ENCODE data around the gene UVRAG.
"Not testable (repeated sequence)": the region's sequence is repeated elsewhere in the genome, so short reads cannot be mapped to it uniquely, and the experiment has no call there.

UVRAG gene

GRCh38 chr11:75874684-75875341 is 59.8 kb downstream of the UVRAG start:
- no peak for DNase-seq (ENCODE audit: low read depth, low spot score)

GRCh38 chr11:75877327-75877726 is 62.3 kb downstream of the UVRAG start:
- DNase-seq (ENCODE audit: low read depth, low spot score): not testable (repeated sequence)

- not testable (repeated sequence) for DNase-seq (ENCODE audit: low read depth, low spot score)
Measured at GRCh38 chr11:75877931-75878330, 62.9 kb downstream of the UVRAG start.

DNA sequence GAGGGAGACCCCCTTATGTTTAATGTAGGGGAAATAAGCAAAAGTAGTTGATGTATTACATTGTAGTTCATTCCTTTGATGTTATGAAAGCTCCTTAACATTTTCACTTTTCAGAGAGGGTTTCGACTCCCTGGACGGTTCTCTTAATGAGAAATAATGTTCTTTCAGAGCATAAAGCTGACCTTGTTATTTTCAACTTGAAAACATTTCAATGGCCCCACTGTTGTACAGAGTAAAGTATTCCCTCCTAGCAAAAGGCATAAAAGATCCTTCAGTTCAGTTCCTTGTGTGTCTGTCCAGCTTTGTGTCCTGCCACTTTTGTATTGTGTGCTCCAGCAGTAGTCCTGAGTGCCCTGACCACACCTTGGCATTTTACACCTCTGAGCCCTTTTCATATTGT is 63.9 kb downstream of the UVRAG start:
- DNase-seq (ENCODE audit: low read depth, low spot score): no peak

DNA sequence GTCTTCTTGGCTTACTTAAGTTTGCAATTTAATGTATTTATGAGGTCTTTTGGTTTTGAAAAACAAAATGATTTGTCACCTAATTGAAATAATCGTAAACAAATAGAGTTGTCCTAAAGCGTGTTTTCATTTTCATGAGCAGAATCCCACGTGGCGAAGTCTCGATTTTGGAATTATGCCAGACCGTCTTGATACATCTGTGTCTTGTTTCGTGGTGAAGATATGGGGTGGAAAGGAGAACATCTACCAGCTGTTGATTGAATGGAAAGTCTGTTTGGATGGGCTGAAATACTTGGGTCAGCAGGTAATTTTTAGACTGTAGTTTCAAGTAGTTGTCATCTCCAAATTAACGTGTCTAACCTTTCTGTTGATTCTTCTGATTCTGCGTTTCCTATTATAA is 64.7 kb downstream of the UVRAG start:
- DNase-seq (ENCODE audit: low read depth, low spot score): no peak

- not testable (repeated sequence) for DNase-seq (ENCODE audit: low read depth, low spot score)
Measured at GRCh38 chr11:75880343-75880742, 65.3 kb downstream of the UVRAG start.

DNA sequence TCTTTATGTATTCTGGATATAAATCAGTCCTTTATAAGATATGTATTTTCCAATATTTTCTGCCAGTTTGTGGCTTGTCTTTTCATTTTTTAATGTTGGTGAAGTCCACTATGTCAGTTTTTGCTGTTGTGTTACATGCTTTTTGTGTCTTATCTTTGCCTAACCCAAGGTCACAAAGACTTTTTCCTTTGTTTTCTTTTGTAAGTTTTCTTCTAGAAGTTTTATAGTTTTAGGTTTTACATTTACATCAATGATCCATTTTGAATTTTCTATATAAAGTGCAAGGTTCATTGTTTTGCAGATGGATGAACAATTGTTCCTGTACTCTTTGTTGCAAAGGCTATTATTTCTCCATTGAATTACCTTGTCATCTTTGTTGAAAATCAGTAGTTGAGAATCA is 69.3 kb downstream of the UVRAG start:
- DNase-seq (ENCODE audit: low read depth, low spot score): no peak

DNA sequence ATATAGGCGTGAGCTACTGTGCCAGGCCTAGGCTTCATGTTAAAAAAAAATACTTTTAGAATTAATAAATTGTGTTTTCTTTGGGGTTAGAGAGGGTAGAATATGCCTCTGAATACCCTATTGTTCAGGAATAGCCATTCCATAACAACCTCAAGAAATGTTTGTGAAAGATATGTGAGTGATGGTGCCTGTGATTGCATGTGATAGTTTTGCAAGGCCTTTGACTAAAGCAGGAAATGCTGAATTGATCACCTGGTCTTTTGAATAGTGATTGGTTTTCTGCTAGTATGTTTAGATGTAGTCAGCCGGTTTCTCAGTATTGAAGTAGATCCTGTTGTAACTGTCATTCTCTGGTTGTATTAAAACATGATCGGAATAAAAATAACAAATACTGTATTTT is 73.4 kb downstream of the UVRAG start:
- DNase-seq (ENCODE audit: low read depth, low spot score): no peak

GRCh38 chr11:75891947-75892739 is 77.1 kb downstream of the UVRAG start:
- DNase-seq (ENCODE audit: low read depth, low spot score): no peak

- no peak for DNase-seq (ENCODE audit: low read depth, low spot score)
Measured at GRCh38 chr11:75893251-75893650, 78.2 kb downstream of the UVRAG start.

DNA sequence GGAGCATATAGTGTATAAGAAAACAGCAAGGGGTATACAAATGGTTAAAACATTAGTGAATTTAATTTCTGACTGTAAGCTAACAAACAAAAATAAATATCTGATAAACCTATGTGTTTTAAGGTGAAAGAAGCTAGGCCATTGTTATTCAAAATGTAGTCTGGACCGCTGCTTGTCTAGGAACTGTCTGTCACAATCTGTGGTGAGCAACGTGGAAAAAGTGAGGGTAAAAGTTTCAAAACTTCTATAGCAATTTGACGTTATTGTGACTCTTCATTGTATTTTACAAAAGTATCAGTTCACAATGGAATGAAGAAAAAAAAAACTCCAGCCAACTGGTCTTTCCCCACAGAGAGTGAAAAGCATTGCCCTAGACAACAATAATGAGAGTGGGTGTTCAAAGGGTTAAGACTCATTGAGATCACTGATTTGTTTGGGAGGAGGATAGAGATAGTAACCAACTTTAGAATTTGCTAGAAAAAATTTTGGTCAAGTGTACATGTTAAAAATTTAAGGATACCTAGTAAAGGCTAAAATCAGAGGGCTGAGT is 79.1 kb downstream of the UVRAG start:
- no peak for DNase-seq (ENCODE audit: low read depth, low spot score)

- DNase-seq (ENCODE audit: low read depth, low spot score): no peak
Measured at GRCh38 chr11:75896843-75897419, 81.9 kb downstream of the UVRAG start.

DNA sequence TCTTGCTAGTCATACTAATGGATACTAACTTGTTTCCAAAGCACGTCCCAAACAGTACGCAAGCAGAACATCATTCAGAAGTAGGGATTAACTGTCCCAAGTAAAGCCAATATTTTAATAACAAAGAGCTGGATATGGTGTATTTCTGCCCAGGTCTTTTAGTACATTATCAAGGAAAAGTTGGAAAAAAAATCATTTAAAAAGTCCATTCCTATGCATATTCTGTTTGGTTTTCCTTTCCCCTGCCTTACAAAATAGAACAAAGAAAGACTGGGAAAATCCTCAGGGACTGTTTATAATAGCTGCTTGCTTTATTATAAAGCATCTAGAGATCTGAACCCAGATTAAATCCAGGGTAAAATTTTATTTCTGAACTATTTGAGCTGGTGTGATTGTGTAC is 83.9 kb downstream of the UVRAG start:
- no peak for DNase-seq (ENCODE audit: low read depth, low spot score)

- no peak for DNase-seq (ENCODE audit: low read depth, low spot score)
Measured at GRCh38 chr11:75899806-75900205, 84.8 kb downstream of the UVRAG start.

GRCh38 chr11:75900848-75901247 is 85.8 kb downstream of the UVRAG start:
- no peak for DNase-seq (ENCODE audit: low read depth, low spot score)

DNA sequence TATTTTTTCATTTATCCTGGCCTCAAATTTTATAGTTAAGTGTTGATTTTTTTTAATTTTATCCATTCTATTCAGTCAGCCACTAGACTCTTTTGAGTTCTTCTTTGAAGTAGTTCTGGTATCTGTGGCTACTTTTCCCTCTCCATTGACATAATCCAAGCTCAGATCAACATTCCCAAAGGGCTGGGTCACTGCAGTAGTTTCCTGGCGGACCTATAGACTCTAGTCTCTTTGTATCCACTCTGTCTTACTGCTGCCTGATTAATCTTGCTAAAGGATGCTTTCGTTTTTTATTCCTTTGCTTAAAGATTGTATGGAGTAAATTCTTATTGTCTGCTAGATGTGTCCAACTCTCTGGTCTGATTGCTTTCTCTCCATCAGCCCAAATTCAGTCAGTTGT is 87.6 kb downstream of the UVRAG start:
- no peak for DNase-seq (ENCODE audit: low read depth, low spot score)

- DNase-seq (ENCODE audit: low read depth, low spot score): no peak
Measured at GRCh38 chr11:75903276-75903675, 88.3 kb downstream of the UVRAG start.

DNA sequence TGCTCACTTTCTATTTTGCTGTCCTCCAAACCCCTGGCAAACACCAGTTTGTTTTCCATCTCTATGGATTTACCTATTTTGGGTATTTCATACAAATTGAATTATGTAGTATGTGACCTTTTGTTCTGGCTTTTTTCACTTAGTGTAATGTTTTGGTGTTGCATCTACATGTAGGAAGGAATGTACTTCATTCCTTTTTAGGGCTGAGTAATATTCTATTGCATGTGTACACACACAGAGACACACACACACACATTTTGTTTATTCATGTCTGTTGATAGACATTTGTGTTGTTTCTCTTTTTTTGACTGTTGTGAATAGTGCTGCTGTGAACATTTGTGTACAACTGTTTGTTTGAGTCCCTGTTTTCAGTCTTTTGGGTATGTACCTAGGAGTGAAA is 90.4 kb downstream of the UVRAG start:
- no peak for DNase-seq (ENCODE audit: low read depth, low spot score)

GRCh38 chr11:75907906-75908527 is 93.0 kb downstream of the UVRAG start:
- DNase-seq (ENCODE audit: low read depth, low spot score): no peak

DNA sequence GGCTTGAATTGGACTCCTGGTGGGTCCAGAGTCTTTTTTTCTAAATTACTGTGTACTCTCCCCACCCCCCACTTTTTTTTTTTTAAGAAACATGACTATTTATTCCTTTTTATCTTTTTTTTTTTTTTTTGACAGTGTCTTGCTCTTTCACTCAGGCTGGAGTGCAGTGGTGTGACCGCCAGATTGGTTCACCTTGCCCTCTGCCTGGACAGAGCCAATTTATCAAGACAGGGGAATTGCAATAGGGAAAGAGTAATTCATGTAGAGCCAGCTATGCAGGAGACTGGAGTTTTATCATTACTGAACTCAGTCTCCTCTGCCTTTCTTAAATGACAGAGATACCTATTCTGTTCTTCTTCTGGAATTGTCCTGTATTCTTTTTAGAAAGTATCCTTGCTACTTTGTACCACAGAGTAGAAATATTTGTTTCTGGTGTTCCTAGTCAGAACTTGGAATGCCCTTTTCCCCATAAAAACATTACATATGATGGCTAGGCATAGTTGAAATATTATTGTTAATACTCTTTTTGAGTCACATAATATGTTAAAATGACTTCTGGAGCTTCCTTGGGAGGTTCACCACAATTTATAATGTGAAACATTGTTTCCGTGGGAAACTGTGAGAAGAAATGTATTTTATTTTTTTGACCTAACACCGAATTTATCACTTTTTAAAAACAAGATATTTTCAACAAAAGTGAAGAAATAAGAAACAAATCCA is 95.6 kb downstream of the UVRAG start:
- no peak for DNase-seq (ENCODE audit: low read depth, low spot score)

GRCh38 chr11:75911459-75911858 is 96.4 kb downstream of the UVRAG start:
- no peak for DNase-seq (ENCODE audit: low read depth, low spot score)

DNA sequence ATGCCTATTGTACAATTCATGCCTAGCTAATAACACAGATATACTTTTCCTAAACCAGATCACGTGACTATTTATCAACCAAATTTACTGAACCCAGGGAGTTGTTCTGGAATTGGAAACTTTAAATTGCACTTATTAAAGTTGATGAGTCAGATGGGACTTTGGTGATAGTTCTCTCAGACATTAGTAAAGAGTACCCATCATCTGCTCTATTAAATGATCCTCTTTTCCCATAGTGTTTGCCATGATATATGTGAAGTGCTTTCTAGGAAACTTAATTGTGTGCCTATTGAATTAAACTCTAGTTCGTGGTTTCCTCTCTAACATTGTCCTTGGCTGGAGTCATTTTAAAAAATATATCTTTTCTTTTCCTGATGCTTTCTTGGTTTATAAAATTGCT is 99.0 kb downstream of the UVRAG start:
- DNase-seq (ENCODE audit: low read depth, low spot score): no peak
